ENCODE data around the gene ABCB11.

Gene ABCB11

DNA sequence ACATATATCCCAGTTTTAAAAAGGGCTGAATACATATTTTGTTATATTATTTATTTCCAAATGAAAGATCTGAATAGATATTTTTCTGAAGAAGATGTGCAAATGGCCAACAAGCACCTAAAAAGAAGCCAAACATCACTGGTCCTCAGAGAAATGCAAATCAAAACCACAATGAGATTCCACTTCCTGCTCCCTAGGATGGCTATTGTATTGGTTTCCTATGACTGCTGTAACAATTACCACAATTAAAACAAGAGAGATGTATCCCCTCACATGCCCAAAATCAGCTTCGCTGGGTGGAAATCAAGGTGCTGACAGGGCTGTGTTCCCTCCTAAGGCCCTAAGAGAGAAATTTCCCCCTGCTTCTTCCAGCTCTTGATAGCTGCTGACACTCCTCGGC, 23.2 kb downstream of the ABCB11 start:
- DNase-seq (ENCODE audit: low spot score) = no peak

- no peak for DNase-seq (ENCODE audit: low spot score)
Measured at GRCh38 chr2:169007356-169007755, 23.8 kb downstream of the ABCB11 start.

DNA sequence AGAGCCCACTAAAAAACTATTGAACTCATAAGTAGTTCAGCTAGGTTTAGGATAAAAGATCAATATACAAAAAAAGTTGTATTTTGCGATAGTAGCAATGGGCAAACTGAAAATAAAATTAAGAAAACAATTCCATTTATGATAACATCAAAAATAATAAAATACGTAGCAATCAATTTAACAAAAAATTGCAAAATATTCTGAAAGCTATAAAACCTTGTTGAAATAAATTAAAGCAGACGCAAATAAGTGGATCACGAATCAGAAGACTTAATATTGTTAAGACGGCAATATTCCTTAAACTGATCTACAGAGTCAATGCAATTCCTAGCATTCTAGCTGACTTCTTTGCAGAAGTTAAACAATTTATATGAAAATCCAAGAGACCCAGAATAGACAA, 24.5 kb downstream of the ABCB11 start:
- no peak for DNase-seq (ENCODE audit: low spot score)

- no peak for DNase-seq (ENCODE audit: low spot score)
Measured at GRCh38 chr2:169005994-169006393, 25.1 kb downstream of the ABCB11 start.

GRCh38 chr2:169005080-169005598, 26.0 kb downstream of the ABCB11 start:
- DNase-seq (ENCODE audit: low spot score) = no peak

DNA sequence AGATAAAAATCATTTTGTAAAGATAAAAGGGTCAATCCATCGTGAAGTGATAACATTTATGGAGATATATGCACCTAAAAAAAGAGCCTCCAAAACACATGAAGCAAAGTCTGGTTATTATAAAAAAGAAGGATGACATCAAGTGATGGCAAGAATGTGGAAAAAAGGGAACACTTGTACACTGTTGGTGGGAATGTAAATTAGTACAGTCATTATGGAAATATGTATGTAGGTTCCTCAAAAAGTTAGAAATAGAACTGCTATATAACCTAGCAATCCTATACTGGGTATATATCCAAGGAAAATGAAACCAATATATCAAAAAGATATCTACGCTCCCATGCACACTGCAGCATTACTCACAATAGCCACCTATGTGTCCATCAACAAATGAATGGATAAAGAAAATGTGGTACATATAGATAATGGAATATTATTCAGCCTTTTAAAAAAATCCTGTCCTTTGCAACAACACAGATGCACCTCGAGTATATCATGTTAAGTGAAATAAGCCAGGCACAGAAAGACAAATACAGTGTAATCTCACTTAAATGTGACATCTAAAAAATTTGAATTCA, 28.9 kb downstream of the ABCB11 start:
- DNase-seq (ENCODE audit: low spot score) = no peak

GRCh38 chr2:169001116-169001815, 29.9 kb downstream of the ABCB11 start:
- no peak for DNase-seq (ENCODE audit: low spot score)

DNA sequence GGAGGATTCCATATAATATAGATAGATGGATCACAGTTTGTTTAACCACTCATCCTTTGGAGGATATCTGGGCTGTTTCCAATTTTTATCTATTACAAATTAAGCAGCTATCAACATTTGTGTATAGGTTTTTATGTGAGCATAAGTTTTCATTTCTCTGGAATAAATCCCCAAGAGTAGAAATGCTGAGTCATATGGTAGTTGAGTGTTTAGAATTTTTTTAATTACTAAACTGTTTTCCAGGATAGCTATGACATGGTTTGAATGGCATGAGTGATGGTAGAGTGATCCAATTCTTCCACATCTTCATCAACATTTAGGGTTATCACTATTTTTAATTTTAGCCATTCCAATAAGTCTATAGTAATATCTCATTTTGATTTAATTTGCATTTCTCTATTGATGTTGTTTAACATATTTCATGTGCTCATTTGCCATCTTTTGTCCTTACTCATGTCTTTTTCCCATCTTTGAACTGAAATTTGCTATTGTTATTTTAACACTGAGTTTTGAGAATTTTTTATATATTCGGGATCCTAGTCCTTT, 31.4 kb downstream of the ABCB11 start:
- DNase-seq (ENCODE audit: low spot score) = no peak

- DNase-seq (ENCODE audit: low spot score) = no peak
Measured at GRCh38 chr2:168998609-168999211, 32.4 kb downstream of the ABCB11 start.

- no peak for DNase-seq (ENCODE audit: low spot score)
Measured at GRCh38 chr2:168997794-168998193, 33.3 kb downstream of the ABCB11 start.

DNA sequence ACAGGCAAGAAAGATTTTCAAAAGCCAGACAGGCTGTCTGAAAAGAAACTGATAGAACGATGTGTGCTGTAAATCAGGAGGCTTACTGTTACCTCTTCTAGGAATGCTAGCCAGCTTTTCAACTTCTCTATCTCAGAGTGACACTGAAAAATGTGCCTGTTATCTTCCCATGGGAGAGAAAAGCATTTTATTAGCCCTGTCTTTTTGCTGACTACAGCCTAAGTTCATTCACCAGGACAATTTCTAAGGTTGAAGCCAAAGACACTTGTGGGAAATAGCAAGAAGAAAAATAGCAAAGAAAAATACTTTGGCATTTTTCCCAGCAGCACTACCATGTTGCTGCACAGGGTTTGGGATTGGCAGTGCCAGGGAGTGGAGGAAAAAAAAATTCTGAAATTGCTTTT, 34.0 kb downstream of the ABCB11 start:
- DNase-seq (ENCODE audit: low spot score) = no peak

GRCh38 chr2:168995744-168996143, 35.4 kb downstream of the ABCB11 start:
- DNase-seq (ENCODE audit: low spot score) = no peak

- no peak for DNase-seq (ENCODE audit: low spot score)
Measured at GRCh38 chr2:168993538-168993937, 37.6 kb downstream of the ABCB11 start.

- no peak for DNase-seq (ENCODE audit: low spot score)
Measured at GRCh38 chr2:168992591-168993349, 38.4 kb downstream of the ABCB11 start.

DNA sequence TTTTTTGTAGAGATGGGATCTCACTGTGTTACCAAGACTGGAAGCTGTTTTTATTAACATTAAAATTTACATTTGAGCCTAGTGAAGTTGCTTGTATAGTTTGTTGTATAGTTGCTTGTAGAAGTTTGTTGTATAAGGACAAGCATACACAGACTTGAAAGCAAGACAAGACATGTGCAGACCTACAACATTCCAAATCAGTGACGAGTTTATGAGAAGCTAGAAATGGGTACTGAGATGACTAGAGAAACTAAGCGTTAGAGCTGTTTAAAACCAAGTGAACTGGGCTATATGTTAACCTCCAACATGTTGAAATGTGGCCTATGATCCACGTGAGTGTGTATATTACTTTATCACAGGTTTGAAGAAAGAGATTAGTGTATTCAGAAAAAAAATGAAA, 39.1 kb downstream of the ABCB11 start:
- no peak for DNase-seq (ENCODE audit: low spot score)

- no peak for DNase-seq (ENCODE audit: low spot score)
Measured at GRCh38 chr2:168988755-168989154, 42.4 kb downstream of the ABCB11 start.

- no peak for DNase-seq (ENCODE audit: low spot score)
Measured at GRCh38 chr2:168986398-168986943, 44.7 kb downstream of the ABCB11 start.

- DNase-seq (ENCODE audit: low spot score) = no peak
Measured at GRCh38 chr2:168981651-168982050, 49.5 kb downstream of the ABCB11 start.

- no peak for DNase-seq (ENCODE audit: low spot score)
Measured at GRCh38 chr2:168978461-168978861, 52.7 kb downstream of the ABCB11 start.

- no peak for DNase-seq (ENCODE audit: low spot score)
Measured at GRCh38 chr2:168977608-168978007, 53.5 kb downstream of the ABCB11 start.

GRCh38 chr2:168976034-168976654, 55.0 kb downstream of the ABCB11 start:
- DNase-seq (ENCODE audit: low spot score) = no peak

- no peak for DNase-seq (ENCODE audit: low spot score)
Measured at GRCh38 chr2:168974428-168974827, 56.7 kb downstream of the ABCB11 start.
